IMR-90 (cell line): Measurements from ENCODE around the gene COX6B2. TPM values are rescaled to one million over a fixed set of nuclear protein-coding genes. Genes with fewer than 3 reads are reported as not detected.

Experiments used
- ATAC-seq: fragments of 200-7000 bp; cut with Tn5 transposase; 2 replicates; pipeline ENCODE4 v1.9.1; 2020; ENCODE audit warnings: low read depth, mild to moderate bottlenecking, moderate library complexity
- BruUV-seq: library from RNA; stranded (reverse); fragments of 400-500 nt; replicated peaks from 2 replicates; lab custom pipeline; 2021; lab: Mats Ljungman, UMichigan
- CTCF ChIA-PET: fragments of 300-600 bp; formaldehyde crosslinking; extraction: SDS; loops from one replicate; lab custom pipeline; 2021; ENCODE audit warnings: antibody characterized with exemption; lab: Yijun Ruan, JAX
- POLR2A ChIA-PET: fragments of 300-600 bp; sonication (Branson Sonifier 250); formaldehyde crosslinking; loops from one replicate; lab custom pipeline; 2022; ENCODE audit warnings: antibody characterized with exemption; ENCODE audit not compliant: unreplicated experiment; lab: Charles Lee
- DNase-seq: peaks from one replicate; pipeline ENCODE4 v3.0.0; 2013
- H2AFZ ChIP-seq: replicated peaks from 2 replicates; pipeline ENCODE3; 2013; ENCODE audit warnings: low read length, mild to moderate bottlenecking; ENCODE audit not compliant: poor library complexity
- H2AK5ac ChIP-seq: 2 replicates; pipeline ENCODE4 v1.6.1; 2013; ENCODE audit warnings: low read depth, low read length, inconsistent platforms
- H2AK9ac ChIP-seq: replicated peaks from 2 replicates; pipeline ENCODE3; 2013; ENCODE audit warnings: mild to moderate bottlenecking, low read depth, low read length, moderate library complexity; ENCODE audit not compliant: poor library complexity
- H2BK120ac ChIP-seq: 2 replicates; pipeline ENCODE4 v1.6.1; 2013; ENCODE audit warnings: low read depth, low read length, inconsistent platforms
- H2BK15ac ChIP-seq: 3 replicates; pipeline ENCODE4 v1.6.1; 2013; ENCODE audit warnings: low read depth, low read length, inconsistent platforms
- H2BK20ac ChIP-seq: 2 replicates; pipeline ENCODE4 v1.6.1; 2013; ENCODE audit warnings: low read depth, mild to moderate bottlenecking, inconsistent platforms, low read length, moderate library complexity
- H2BK5ac ChIP-seq: 2 replicates; pipeline ENCODE4 v1.6.1; 2013; ENCODE audit warnings: mild to moderate bottlenecking, low read depth, low read length, inconsistent platforms; ENCODE audit not compliant: poor library complexity, severe bottlenecking
- H3K14ac ChIP-seq: replicated peaks from 2 replicates; pipeline ENCODE4 v1.6.1; 2013; ENCODE audit warnings: low read depth, low read length, inconsistent platforms
- H3K18ac ChIP-seq: 2 replicates; pipeline ENCODE4 v1.6.1; 2013; ENCODE audit warnings: low read depth, low read length, control low read depth
- H3K23ac ChIP-seq: 2 replicates; pipeline ENCODE4 v1.6.1; 2013; ENCODE audit warnings: low read depth, low read length, inconsistent platforms
- H3K27ac ChIP-seq: 2 replicates; pipeline ENCODE4 v1.5.1; 2013; ENCODE audit warnings: mild to moderate bottlenecking, control low read depth, low read length; ENCODE audit not compliant: insufficient read depth
- H3K27me3 ChIP-seq: 2 replicates; pipeline ENCODE4 v1.6.1; 2013; ENCODE audit warnings: low read length; ENCODE audit not compliant: control insufficient read depth, insufficient read depth
- H3K36me3 ChIP-seq: 2 replicates; pipeline ENCODE4 v1.6.1; 2013; ENCODE audit warnings: low read length, mixed read lengths; ENCODE audit not compliant: control insufficient read depth, insufficient read depth
- H3K4ac ChIP-seq: 2 replicates; pipeline ENCODE4 v1.6.1; 2013; ENCODE audit warnings: low read depth, low read length, inconsistent platforms
- H3K4me1 ChIP-seq: 2 replicates; pipeline ENCODE4 v1.6.1; 2013; ENCODE audit warnings: low read length, mixed read lengths; ENCODE audit not compliant: control insufficient read depth, insufficient read depth
- H3K4me2 ChIP-seq: 2 replicates; pipeline ENCODE4 v1.6.1; 2013; ENCODE audit warnings: low read depth, mild to moderate bottlenecking, control low read depth, low read length, moderate library complexity
- H3K4me3 ChIP-seq: 2 replicates; pipeline ENCODE4 v1.5.1; 2013; ENCODE audit warnings: low read depth, mild to moderate bottlenecking, control low read depth, low read length, moderate library complexity; ENCODE audit not compliant: insufficient read depth
- H3K56ac ChIP-seq: 2 replicates; pipeline ENCODE4 v1.6.1; 2013; ENCODE audit warnings: low read length, inconsistent platforms; ENCODE audit not compliant: insufficient read depth; ENCODE audit errors: extremely low read depth
- H3K79me1 ChIP-seq, 2 experiments: 2 replicates each; pipeline ENCODE4 v1.6.1; 2013; ENCODE audit warnings: low read length in 2 of 2, inconsistent platforms in 1 of 2, low read depth in 1 of 2
- H3K9ac ChIP-seq: 2 replicates; pipeline ENCODE4 v1.6.1; 2013; ENCODE audit warnings: low read depth, low read length, control low read depth
- H3K9me1 ChIP-seq: 2 replicates; pipeline ENCODE4 v1.6.1; 2013; ENCODE audit warnings: low read length, inconsistent platforms; ENCODE audit not compliant: insufficient read depth
- H3K9me3 ChIP-seq: 2 replicates; pipeline ENCODE4 v1.6.1; 2013; ENCODE audit warnings: low read length; ENCODE audit not compliant: control insufficient read depth, insufficient read depth
- H4K20me1 ChIP-seq: 2 replicates; pipeline ENCODE4 v1.6.1; 2013; ENCODE audit warnings: low read length, inconsistent platforms; ENCODE audit not compliant: insufficient read depth
- H4K5ac ChIP-seq: 2 replicates; pipeline ENCODE4 v1.6.1; 2013; ENCODE audit warnings: mild to moderate bottlenecking, low read depth, low read length, control low read depth
- H4K8ac ChIP-seq, 2 experiments: 2 replicates each; pipeline ENCODE4 v1.6.1; 2013; ENCODE audit warnings: low read depth in 2 of 2, low read length in 2 of 2, control low read depth in 1 of 2, inconsistent platforms in 1 of 2
- H4K91ac ChIP-seq: 2 replicates; pipeline ENCODE4 v1.6.1; 2013; ENCODE audit warnings: low read depth, low read length, inconsistent platforms; ENCODE audit not compliant: insufficient read depth
- BHLHE40 ChIP-seq: fragments of 150-350 bp; IDR thresholded peaks from 2 replicates; pipeline ENCODE4 v1.6.1; 2016; ENCODE audit warnings: mild to moderate bottlenecking, low read depth, low read length
- CEBPB ChIP-seq: IDR thresholded peaks from 2 replicates; pipeline ENCODE4 v1.6.1; 2012; ENCODE audit warnings: low read depth, low read length, improper control_type of control experiment
- FOS ChIP-seq: fragments of 150-350 bp; IDR thresholded peaks from 2 replicates; pipeline ENCODE4 v1.6.1; 2016; ENCODE audit warnings: low read depth, low read length
- MAFK ChIP-seq: IDR thresholded peaks from 2 replicates; pipeline ENCODE4 v1.6.1; 2012; ENCODE audit warnings: low read depth, low read length, improper control_type of control experiment
- NFE2L2 ChIP-seq: fragments of 150-350 bp; IDR thresholded peaks from 2 replicates; pipeline ENCODE4 v1.6.1; 2016; ENCODE audit warnings: low read depth, mild to moderate bottlenecking, low read length
- RCOR1 ChIP-seq: IDR thresholded peaks from 2 replicates; pipeline ENCODE4 v1.6.1; 2012; ENCODE audit warnings: mild to moderate bottlenecking, low read length, improper control_type of control experiment; ENCODE audit not compliant: insufficient replicate concordance
- SMC3 ChIP-seq: fragments of 150-350 bp; IDR thresholded peaks from 2 replicates; pipeline ENCODE4 v1.6.1; 2016; ENCODE audit warnings: low read depth, mild to moderate bottlenecking, antibody characterized with exemption, low read length, moderate library complexity
- WGBS, 2 experiments: methylation state at CpG; one replicate each; pipeline versions ENCODE4 v1.1.5 to v1.1.7; 2013; ENCODE audit warnings: missing lambda C conversion rate in 2 of 2; ENCODE audit not compliant: insufficient read length in 1 of 2; ENCODE audit errors: extremely low coverage in 2 of 2; 5-methylcytosine and 5-hydroxymethylcytosine counted together
- dilution Hi-C: fragments of 300-500 bp; cut with HindIII; formaldehyde crosslinking; loops from one replicate; pipeline ENCODE4 v1.14.3; 2018; ENCODE audit warnings: low sequenced_read_pairs; ENCODE audit not compliant: unreplicated experiment
- in situ Hi-C: fragments of 300-500 bp; cut with MboI; formaldehyde crosslinking; loops from 3 replicates; pipeline ENCODE4 v1.14.3; 2019; ENCODE audit warnings: low sequenced_read_pairs, inconsistent platforms, mixed read lengths
- intact Hi-C: fragments of 100-400 bp; cut with micrococcal nuclease; formaldehyde crosslinking; loops from 2 replicates; pipeline ENCODE4 v1.10.0; 2022
- polyA plus RNA-seq, 3 experiments: library from polyadenylated mRNA; depleted of rRNA; stranded (reverse); fragments of >200 nt; gene quantifications; 2 replicates each; pipeline ENCODE4 v1.2.3, GENCODE V29; 2012; ENCODE audit warnings: low replicate concordance in 1 of 3
- total RNA-seq: library from RNA; depleted of rRNA; stranded (reverse); fragments of >200 nt; gene quantifications from 2 replicates; pipeline ENCODE4 v1.2.3, GENCODE V29; 2012
- TF ChIP-seq, protein P1 (sequence below): conservative IDR thresholded peaks from 2 replicates; pipeline ENCODE4 v1.5.1; 2012; ENCODE audit warnings: mild to moderate bottlenecking, low read depth, low read length, improper control_type of control experiment
- TF ChIP-seq, protein P2 (sequence below): fragments of 150-350 bp; IDR thresholded peaks from 2 replicates; pipeline ENCODE4 v1.6.1; 2016; ENCODE audit warnings: low read depth, mild to moderate bottlenecking, low read length, moderate library complexity, borderline replicate concordance

Gene COX6B2
- total and polyA plus RNA-seq, 2 of the 4 experiments (the other 2 are of a cell fraction) = 0.19 TPM; not detected in 1

DNA sequence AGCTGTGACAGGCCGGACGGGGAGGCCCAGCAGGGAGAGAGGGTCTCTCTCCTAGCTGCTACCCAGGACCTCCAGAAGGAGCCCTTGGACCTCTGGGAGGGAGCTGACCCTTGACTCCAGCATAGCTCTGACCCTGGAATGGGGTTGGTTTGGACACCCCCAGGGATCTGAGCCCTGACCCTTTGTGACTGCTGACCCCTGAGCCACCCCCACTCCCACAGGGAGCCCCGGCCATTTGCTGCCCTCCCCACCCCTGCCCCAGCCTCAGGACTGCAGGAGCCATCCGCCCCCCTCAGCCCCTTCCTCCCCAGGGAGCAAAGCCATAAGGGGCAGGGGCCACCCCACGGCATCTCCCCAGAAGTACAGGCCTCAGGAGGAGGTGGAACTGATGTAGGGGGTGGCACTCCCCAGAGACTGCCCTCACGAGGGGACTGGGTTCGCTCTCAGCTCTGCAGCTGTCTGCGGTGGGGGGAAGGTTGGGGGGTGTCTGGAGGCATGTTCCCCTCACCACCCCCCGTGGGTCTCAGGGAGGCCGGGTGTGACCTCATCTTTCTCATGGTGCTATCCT, 7.0 kb downstream of the COX6B2 start:
- ChIA-PET CTCF (interaction anchor here (0.5 kb wide), 1 partner anchor 9 kb away, joined by 5 read pairs; no protein-coding TSS in a partner anchor), POLR2A (no interaction called here)
- no peak overlapping the region for H3K4ac ChIP-seq
- no peak overlapping the region for H2AK5ac ChIP-seq
- H3K4me2 ChIP-seq = no peak overlapping the region
- peaks cover 11% of the 10 kb centered on the region for H3K27me3 ChIP-seq
- ATAC-seq (no peak), DNase-seq (no peak)
- no peaks in the 10 kb centered on the region for H3K9me3 ChIP-seq
- TF ChIP-seq, protein P1, sequence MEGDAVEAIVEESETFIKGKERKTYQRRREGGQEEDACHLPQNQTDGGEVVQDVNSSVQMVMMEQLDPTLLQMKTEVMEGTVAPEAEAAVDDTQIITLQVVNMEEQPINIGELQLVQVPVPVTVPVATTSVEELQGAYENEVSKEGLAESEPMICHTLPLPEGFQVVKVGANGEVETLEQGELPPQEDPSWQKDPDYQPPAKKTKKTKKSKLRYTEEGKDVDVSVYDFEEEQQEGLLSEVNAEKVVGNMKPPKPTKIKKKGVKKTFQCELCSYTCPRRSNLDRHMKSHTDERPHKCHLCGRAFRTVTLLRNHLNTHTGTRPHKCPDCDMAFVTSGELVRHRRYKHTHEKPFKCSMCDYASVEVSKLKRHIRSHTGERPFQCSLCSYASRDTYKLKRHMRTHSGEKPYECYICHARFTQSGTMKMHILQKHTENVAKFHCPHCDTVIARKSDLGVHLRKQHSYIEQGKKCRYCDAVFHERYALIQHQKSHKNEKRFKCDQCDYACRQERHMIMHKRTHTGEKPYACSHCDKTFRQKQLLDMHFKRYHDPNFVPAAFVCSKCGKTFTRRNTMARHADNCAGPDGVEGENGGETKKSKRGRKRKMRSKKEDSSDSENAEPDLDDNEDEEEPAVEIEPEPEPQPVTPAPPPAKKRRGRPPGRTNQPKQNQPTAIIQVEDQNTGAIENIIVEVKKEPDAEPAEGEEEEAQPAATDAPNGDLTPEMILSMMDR = no peak
- TF ChIP-seq CEBPB (no peak), SMC3 (no peak), NFE2L2 (no peak), RCOR1 (no peak), BHLHE40 (no peak), MAFK (no peak), FOS (no peak)
- TF ChIP-seq, protein P2, sequence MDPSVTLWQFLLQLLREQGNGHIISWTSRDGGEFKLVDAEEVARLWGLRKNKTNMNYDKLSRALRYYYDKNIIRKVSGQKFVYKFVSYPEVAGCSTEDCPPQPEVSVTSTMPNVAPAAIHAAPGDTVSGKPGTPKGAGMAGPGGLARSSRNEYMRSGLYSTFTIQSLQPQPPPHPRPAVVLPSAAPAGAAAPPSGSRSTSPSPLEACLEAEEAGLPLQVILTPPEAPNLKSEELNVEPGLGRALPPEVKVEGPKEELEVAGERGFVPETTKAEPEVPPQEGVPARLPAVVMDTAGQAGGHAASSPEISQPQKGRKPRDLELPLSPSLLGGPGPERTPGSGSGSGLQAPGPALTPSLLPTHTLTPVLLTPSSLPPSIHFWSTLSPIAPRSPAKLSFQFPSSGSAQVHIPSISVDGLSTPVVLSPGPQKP = no peak
- H3K9ac ChIP-seq = no peak overlapping the region
- H4K91ac ChIP-seq = no peak overlapping the region
- H2BK15ac ChIP-seq = no peak overlapping the region
- no peak overlapping the region for H3K4me3 ChIP-seq
- BruUV-seq = no TSS peak
- H3K14ac ChIP-seq = no peak overlapping the region
- H4K8ac ChIP-seq = no peak overlapping the region
- no peak overlapping the region for H3K27ac ChIP-seq
- no peak overlapping the region for H2AFZ ChIP-seq
- no peak overlapping the region for H3K23ac ChIP-seq
- H3K4me1 ChIP-seq = peaks cover 3% of the 10 kb centered on the region; the same call in 1 of the 2 replicates
- H3K36me3 ChIP-seq = peaks cover 16% of the 10 kb centered on the region; the same call in 1 of the 2 replicates
- H3K9me1 ChIP-seq = no peaks in the 10 kb centered on the region
- no peaks in the 10 kb centered on the region; the same call in 1 of the 2 replicates for H4K20me1 ChIP-seq
- intact Hi-C loops = no loop called here
- no peak overlapping the region for H2BK20ac ChIP-seq
- H3K79me1 ChIP-seq = no peaks in the 10 kb centered on the region
- H4K5ac ChIP-seq = no peak overlapping the region
- dilution Hi-C loops = no loop called here
- WGBS, 2 experiments = 100% methylated on average over 2 of the region's 10 CpGs; no CpG with 5 or more reads in 1 of the 2 experiments
- no peak overlapping the region for H2AK9ac ChIP-seq
- H2BK5ac ChIP-seq = no peak overlapping the region
- no peak overlapping the region for H2BK120ac ChIP-seq
- in situ Hi-C loops = no loop called here
- H3K56ac ChIP-seq = no peak overlapping the region
- no peak overlapping the region for H3K18ac ChIP-seq
